ENCODE results near the gene RFXANK.

- TF ChIP-seq, protein P1, sequence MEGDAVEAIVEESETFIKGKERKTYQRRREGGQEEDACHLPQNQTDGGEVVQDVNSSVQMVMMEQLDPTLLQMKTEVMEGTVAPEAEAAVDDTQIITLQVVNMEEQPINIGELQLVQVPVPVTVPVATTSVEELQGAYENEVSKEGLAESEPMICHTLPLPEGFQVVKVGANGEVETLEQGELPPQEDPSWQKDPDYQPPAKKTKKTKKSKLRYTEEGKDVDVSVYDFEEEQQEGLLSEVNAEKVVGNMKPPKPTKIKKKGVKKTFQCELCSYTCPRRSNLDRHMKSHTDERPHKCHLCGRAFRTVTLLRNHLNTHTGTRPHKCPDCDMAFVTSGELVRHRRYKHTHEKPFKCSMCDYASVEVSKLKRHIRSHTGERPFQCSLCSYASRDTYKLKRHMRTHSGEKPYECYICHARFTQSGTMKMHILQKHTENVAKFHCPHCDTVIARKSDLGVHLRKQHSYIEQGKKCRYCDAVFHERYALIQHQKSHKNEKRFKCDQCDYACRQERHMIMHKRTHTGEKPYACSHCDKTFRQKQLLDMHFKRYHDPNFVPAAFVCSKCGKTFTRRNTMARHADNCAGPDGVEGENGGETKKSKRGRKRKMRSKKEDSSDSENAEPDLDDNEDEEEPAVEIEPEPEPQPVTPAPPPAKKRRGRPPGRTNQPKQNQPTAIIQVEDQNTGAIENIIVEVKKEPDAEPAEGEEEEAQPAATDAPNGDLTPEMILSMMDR (IDR thresholded peaks at IDR 0.05) = no peak
- no peak for TF ChIP-seq EZH2 (IDR thresholded peaks at IDR 0.05; ENCODE audit: borderline replicate concordance, insufficient read depth, low read depth, low read length, poor library complexity, severe bottlenecking)
Measured at GRCh38 chr19:19157808-19158207, 34.2 kb upstream of the RFXANK start.

All from B cell (primary cell).